ENCODE results near the gene SHROOM3. TPM values are rescaled to one million over a fixed set of nuclear protein-coding genes. Genes with fewer than 3 reads are reported as not detected.

The SHROOM3 gene
- total and polyA plus RNA-seq, 2 donors (not counting 1 experiment from before 2014, with no cell fraction given) = 0.91 to 1.5 TPM

GRCh38 chr4:76498550-76498949 is 63.5 kb downstream of the SHROOM3 start:
- TF ChIP-seq CTCF (IDR thresholded peaks at IDR 0.05) = no peak
- TF ChIP-seq EZH2 (IDR thresholded peaks at IDR 0.05; ENCODE audit: borderline replicate concordance, insufficient read depth, low read depth, low read length, poor library complexity, severe bottlenecking) = no peak
- no peaks in the 10 kb centered on the region for H4K20me1 ChIP-seq (ENCODE audit: control insufficient read depth, insufficient read depth, low read length, poor library complexity, severe bottlenecking)
- POLR2A ChIA-PET = interaction anchor here (0.5 kb wide), 1 partner anchor 64 kb away, joined by 5 read pairs; the partner anchor contains the start of gene SHROOM3
- no peaks in the 10 kb centered on the region for H3K79me2 ChIP-seq (ENCODE audit: control insufficient read depth, insufficient read depth, low read length)
- peaks cover 26 to 27% of the 10 kb centered on the region in 2 donors for H3K4me1 ChIP-seq (ENCODE audit: control insufficient read depth in 2 of 2, insufficient read depth in 2 of 2, low read length in 2 of 2)
- intact Hi-C loops (cut with micrococcal nuclease) = no loop called here
- H3K4me2 ChIP-seq (replicated peaks; ENCODE audit: low read depth, low read length, poor library complexity, severe bottlenecking) = peak overlapping the region; percentile 48
- peaks cover 0 to 5% (median 0%) of the 10 kb centered on the region in 4 experiments for H3K27me3 ChIP-seq (replicated peaks in 1 of 4; ENCODE audit: control extremely low read depth in 1 of 4, control insufficient read depth in 3 of 4, insufficient read depth in 4 of 4, low read length in 3 of 4)
- no peaks in the 10 kb centered on the region for H3K27me3 Mint-ChIP-seq
- H3K9me3 ChIP-seq (ENCODE audit: control extremely low read depth in 1 of 3, control insufficient read depth in 2 of 3, insufficient read depth in 1 of 3, low read length in 2 of 3) = no peaks in the 10 kb centered on the region
- no peaks in the 10 kb centered on the region for H3K36me3 ChIP-seq (replicated peaks in 1 of 2; ENCODE audit: control extremely low read depth in 1 of 2, control insufficient read depth in 1 of 2, extremely low read depth in 1 of 2, insufficient read depth in 2 of 2, low read length in 1 of 2)
- DNase-seq (no peak), ATAC-seq (ENCODE audit: low read depth) (no peak)
- peak overlapping the region in 1 of 2 donors; percentile 47 for H3K27ac ChIP-seq (ENCODE audit: low read length in 2 of 2)
- WGBS (ENCODE audit: insufficient coverage) = no CpG with 5 or more reads among the region's 3 CpGs
- no peak overlapping the region for H3K4me3 ChIP-seq (ENCODE audit: control extremely low read depth in 1 of 5, extremely low read depth in 1 of 5, insufficient read depth in 1 of 5, low read depth in 2 of 5, low read length in 4 of 5)
- H2AFZ ChIP-seq (ENCODE audit: insufficient read depth, low read depth, low read length, poor library complexity, severe bottlenecking) = peak overlapping the region; percentile 6
- H3K4me1 Mint-ChIP-seq = peaks cover 39% of the 10 kb centered on the region
- H3K9ac ChIP-seq (ENCODE audit: low read length) = no peak overlapping the region
- no peaks in the 10 kb centered on the region for H3K9me3 Mint-ChIP-seq (ENCODE audit: insufficient read depth)
- H3K27ac Mint-ChIP-seq = peak overlapping the region; percentile 53
- CTCF ChIA-PET = interaction anchor here (0.9 to 8.2 kb wide), 4 partner anchors 10 to 319 kb away, joined by 3 to 179 read pairs (median 8); partner anchors contain the start of gene SHROOM3
- peak overlapping the region; percentile 23 for H3K4me3 Mint-ChIP-seq

GRCh38 chr4:76499461-76499860 is 64.4 kb downstream of the SHROOM3 start:
- peak overlapping the region; percentile 48 for H3K4me2 ChIP-seq (replicated peaks; ENCODE audit: low read depth, low read length, poor library complexity, severe bottlenecking)
- H3K9me3 ChIP-seq (ENCODE audit: control extremely low read depth in 1 of 3, control insufficient read depth in 2 of 3, insufficient read depth in 1 of 3, low read length in 2 of 3) = no peaks in the 10 kb centered on the region
- CTCF ChIA-PET = interaction anchor here (0.9 to 8.2 kb wide), 7 partner anchors 12 to 320 kb away, joined by 3 to 179 read pairs (median 4); partner anchors contain the start of gene SHROOM3
- H4K20me1 ChIP-seq (ENCODE audit: control insufficient read depth, insufficient read depth, low read length, poor library complexity, severe bottlenecking) = no peaks in the 10 kb centered on the region
- intact Hi-C loops (cut with micrococcal nuclease) = no loop called here
- no peaks in the 10 kb centered on the region for H3K36me3 ChIP-seq (replicated peaks in 1 of 2; ENCODE audit: control extremely low read depth in 1 of 2, control insufficient read depth in 1 of 2, extremely low read depth in 1 of 2, insufficient read depth in 2 of 2, low read length in 1 of 2)
- Mint-ChIP-seq H3K4me3 (peak overlapping the region; percentile 52), H3K27ac (peak overlapping the region; percentile 81), H3K4me1 (peaks cover 39% of the 10 kb centered on the region), H3K9me3 (ENCODE audit: insufficient read depth) (no peaks in the 10 kb centered on the region), H3K27me3 (peaks cover under 1% of the 10 kb centered on the region)
- peaks cover 26 to 27% of the 10 kb centered on the region in 2 donors for H3K4me1 ChIP-seq (ENCODE audit: control insufficient read depth in 2 of 2, insufficient read depth in 2 of 2, low read length in 2 of 2)
- H3K4me3 ChIP-seq (ENCODE audit: control extremely low read depth in 1 of 5, extremely low read depth in 1 of 5, insufficient read depth in 1 of 5, low read depth in 2 of 5, low read length in 4 of 5) = no peak overlapping the region
- WGBS (ENCODE audit: insufficient coverage) = 3% methylated on average over 3 of the region's 4 CpGs
- peak overlapping the region in 1 of 2 donors; percentile 47 for H3K27ac ChIP-seq (ENCODE audit: low read length in 2 of 2)
- H3K27me3 ChIP-seq (replicated peaks in 1 of 4; ENCODE audit: control extremely low read depth in 1 of 4, control insufficient read depth in 3 of 4, insufficient read depth in 4 of 4, low read length in 3 of 4) = peaks cover 0 to 5% (median 0%) of the 10 kb centered on the region in 4 experiments
- peak; percentile 92 for ATAC-seq (ENCODE audit: low read depth)
- peak overlapping the region; percentile 11 for H3K9ac ChIP-seq (ENCODE audit: low read length)
- no peaks in the 10 kb centered on the region for H3K79me2 ChIP-seq (ENCODE audit: control insufficient read depth, insufficient read depth, low read length)
- TF ChIP-seq CTCF (IDR thresholded peaks at IDR 0.05) (no peak), EZH2 (IDR thresholded peaks at IDR 0.05; ENCODE audit: borderline replicate concordance, insufficient read depth, low read depth, low read length, poor library complexity, severe bottlenecking) (no peak)
- H2AFZ ChIP-seq (ENCODE audit: insufficient read depth, low read depth, low read length, poor library complexity, severe bottlenecking) = peak overlapping the region; percentile 54
- peak; percentile 73 for DNase-seq
- POLR2A ChIA-PET = no interaction called here
